GM13977 (cell line): ENCODE results near the gene SGCA.

Experiments used
- DNase-seq: peaks from one replicate; pipeline ENCODE4 v3.0.0; 2012; ENCODE audit warnings: low spot score
- in situ Hi-C: fragments of 300-500 bp; cut with MboI; formaldehyde crosslinking; loops from one replicate; pipeline ENCODE4 v1.12.0; 2022; ENCODE audit warnings: low sequenced_read_pairs, low pct_unique_long_range_greater_than_20kb, mixed read lengths, inconsistent platforms; ENCODE audit not compliant: unreplicated experiment
- TF ChIP-seq, protein P1 (sequence below): IDR thresholded peaks from 2 replicates; pipeline ENCODE4 v1.5.1; 2012; ENCODE audit warnings: mild to moderate bottlenecking, control low read depth; ENCODE audit not compliant: insufficient read depth; ENCODE audit errors: extremely low read depth, missing control alignments

The SGCA gene

GRCh38 chr17:50139950-50140885 is 25.6 kb upstream of the SGCA start:
- peak; percentile 89 for DNase-seq
- TF ChIP-seq, protein P1, sequence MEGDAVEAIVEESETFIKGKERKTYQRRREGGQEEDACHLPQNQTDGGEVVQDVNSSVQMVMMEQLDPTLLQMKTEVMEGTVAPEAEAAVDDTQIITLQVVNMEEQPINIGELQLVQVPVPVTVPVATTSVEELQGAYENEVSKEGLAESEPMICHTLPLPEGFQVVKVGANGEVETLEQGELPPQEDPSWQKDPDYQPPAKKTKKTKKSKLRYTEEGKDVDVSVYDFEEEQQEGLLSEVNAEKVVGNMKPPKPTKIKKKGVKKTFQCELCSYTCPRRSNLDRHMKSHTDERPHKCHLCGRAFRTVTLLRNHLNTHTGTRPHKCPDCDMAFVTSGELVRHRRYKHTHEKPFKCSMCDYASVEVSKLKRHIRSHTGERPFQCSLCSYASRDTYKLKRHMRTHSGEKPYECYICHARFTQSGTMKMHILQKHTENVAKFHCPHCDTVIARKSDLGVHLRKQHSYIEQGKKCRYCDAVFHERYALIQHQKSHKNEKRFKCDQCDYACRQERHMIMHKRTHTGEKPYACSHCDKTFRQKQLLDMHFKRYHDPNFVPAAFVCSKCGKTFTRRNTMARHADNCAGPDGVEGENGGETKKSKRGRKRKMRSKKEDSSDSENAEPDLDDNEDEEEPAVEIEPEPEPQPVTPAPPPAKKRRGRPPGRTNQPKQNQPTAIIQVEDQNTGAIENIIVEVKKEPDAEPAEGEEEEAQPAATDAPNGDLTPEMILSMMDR, result peak; percentile 90
- in situ Hi-C loops, result no loop called here

DNA sequence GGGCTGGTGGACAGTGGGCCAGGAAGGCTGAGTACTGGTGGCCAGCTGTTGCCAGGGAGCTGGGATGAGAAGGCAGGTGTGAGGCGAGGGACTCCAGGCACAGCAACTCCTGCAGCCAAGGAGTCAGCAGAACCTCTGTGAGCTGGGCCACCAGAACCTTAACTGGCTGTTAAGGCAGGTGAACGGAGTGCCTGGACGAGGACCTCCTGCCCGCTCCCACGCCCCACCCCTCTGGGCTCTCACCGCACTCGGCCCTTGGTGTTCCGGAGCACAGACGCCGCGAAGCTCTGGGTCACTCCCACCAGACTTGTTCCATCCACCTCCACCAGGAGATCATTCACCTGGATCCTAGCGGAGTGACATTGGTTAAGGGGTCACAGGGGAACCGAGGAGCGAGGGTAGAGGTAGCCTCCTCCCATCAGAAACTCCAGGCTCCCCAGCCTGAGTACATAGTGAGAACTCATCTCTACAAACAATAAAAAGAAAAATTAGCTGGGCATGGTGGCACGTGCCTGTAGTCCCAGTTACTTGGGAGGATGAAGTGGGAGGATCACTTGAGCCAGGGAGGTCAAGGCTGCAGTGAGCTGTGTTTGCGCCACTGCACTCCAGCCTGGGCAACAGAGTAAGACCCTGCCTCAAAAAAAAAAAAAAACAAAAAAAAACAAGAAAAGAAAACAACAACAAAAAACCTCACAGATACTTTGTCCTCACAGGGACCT is 24.6 kb upstream of the SGCA start:
- DNase-seq, result no peak
- TF ChIP-seq, protein P1, result no peak
- in situ Hi-C loops, result no loop called here

DNA sequence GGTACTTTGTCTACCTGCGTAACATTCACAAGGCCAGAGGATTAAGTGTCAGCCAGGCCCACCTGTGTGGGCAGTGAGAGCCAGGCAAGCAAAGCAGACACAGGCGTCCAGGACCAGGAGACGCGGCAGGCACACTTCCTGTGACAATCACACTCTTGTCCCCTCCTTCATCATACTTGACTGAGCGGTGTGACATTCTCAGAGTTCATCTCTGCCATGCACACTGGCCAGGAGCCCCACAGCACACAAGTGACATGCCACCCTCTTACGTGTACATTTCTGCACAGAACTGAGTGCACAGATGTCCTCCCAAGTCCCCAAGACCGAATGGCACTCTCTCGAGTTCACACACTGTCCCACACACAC is 24.1 kb upstream of the SGCA start:
- DNase-seq, result no peak
- TF ChIP-seq, protein P1, result no peak
- in situ Hi-C loops, result no loop called here

DNA sequence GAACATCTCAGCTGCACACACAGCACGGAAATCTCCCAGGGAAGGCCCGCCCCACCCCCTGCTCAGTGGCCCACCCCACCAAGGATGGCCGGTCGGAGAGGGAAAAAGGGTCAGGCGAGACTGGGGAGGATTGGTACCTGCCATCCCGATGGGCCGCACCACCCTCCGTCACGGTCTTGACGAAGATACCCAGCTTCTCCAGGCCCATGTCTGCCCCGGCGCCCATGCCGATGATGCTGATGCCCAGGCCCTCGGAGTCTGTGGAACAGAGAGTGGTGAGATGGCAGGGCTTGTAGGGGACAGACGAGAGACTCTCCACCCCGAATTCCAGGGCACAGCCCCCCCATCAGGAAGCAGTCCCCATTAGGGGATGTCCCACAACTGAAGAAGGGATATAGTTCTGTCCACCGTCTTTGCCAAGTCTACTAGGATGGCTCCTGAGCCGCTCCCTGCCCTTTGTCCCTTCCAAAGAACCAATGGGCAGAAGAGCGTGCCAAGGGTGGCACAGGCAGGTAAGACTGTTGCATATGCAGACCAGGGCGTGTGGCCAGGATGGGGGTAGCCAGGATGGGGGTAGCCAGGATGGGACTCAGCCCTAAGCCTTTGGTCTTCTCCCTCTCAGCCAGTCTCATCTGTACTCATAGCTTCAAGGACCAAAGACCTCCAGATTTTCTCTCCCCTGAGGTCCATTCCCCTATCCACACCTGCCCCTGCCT is 22.2 kb upstream of the SGCA start:
- TF ChIP-seq, protein P1, result no peak
- in situ Hi-C loops, result no loop called here
- no peak for DNase-seq

- DNase-seq, result no peak
- in situ Hi-C loops, result no loop called here
- TF ChIP-seq, protein P1, result no peak
These were observed 21.4 kb upstream of the SGCA start for GRCh38 chr17:50144355-50144754.

DNA sequence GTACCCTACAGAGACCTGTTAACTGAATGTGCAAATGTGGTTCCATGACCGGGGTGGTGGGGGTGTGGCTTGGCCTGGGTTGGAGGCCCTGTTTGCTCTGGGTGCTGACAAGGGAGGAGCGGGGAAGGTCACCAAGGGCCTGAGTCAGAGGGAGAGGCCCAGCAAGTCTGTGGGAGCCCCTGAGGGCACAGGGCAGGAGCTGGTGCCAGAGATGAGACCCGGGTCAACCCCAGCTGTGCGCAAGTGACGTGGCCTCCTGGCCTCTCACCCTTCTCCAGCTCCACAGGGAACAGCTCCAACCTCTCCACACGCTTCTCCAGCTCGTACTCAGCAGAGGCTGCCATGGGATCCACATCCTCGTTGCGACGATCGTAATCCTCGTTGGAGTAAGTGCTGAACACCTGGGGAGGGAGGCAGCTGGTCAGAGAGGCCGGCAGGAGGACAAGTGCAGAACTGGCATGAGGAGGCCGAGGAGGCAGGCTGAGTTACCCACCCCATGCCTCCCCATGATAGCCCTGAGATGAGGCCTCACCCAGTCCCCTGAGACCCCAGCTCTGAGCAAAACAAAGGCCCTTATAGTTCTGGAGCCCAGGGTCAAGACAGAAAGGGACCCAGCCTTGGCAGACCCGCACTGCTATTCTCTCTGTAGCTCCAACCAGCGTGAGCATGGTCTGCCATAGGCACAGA is 20.8 kb upstream of the SGCA start:
- TF ChIP-seq, protein P1, result no peak
- in situ Hi-C loops, result no loop called here
- no peak for DNase-seq
